CD4-positive, alpha-beta T cell treated with Interferon alpha-2 for 1 hour (primary cell): ENCODE measurements around the gene PHKB.
A peak's percentile ranks its signal among the peaks of the same experiment; 100 is the strongest.
"Not testable (repeated sequence)": the region's sequence is repeated elsewhere in the genome, so short reads cannot be mapped to it uniquely, and the experiment has no call there.

ENCODE experiments used
- DNase-seq, 2 donors: peaks; one replicate each; pipeline ENCODE4 v3.0.0-alpha.2; 2020 to 2022

Gene PHKB

DNA sequence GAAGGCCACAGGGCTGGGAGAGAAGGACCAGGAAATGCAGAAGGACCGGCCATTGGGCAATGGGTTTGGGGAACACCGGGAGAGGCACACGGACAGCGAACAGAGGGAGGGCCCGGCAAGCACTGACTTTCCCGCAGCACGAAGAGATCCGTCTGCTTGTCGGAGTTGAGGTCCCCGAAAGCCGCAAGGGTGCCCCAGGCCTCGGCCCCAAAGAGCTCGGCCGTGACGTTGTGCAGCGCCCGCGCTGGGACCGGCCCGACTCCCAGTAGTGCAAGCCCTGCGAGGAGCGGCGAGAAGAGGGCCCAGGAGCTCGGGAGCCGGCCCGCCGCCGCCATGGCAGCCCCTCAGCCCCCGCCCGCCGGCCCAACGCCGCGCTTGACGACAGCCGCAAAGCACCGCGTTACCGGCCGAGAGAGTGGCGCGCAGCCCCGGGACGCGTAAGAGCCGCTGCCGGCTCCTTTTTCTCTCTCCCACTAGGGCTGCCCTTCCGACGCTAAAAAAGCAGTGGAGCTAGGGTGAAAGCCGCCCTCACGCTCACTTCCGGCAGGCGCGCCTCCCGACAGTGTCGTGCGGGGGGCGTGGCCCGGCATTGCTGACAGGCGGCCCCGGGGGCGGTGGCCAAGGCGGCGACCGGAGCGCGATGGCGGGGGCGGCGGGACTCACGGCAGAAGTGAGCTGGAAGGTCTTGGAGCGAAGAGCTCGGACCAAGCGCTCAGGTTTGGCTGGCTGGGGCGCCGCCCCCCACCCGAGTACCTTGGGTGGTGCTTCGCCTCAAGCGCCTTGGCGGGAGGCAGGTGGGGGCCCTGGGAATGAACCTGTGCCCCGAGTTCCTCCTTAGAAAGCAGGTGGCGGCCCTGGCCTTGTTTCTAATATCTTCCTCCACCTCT lies at the start of gene PHKB, which contains the start of gene ITFG1:
PHKB (plus strand) TSS at position 621 of the 887 bp plus-strand sequence; CDS start at position 641, 20 bp downstream.
ITFG1 (minus strand) TSS at position 353 of the 887 bp plus-strand sequence; CDS start at position 335, 18 bp downstream.
- DNase-seq = peak; percentile 94 to 97

DNA sequence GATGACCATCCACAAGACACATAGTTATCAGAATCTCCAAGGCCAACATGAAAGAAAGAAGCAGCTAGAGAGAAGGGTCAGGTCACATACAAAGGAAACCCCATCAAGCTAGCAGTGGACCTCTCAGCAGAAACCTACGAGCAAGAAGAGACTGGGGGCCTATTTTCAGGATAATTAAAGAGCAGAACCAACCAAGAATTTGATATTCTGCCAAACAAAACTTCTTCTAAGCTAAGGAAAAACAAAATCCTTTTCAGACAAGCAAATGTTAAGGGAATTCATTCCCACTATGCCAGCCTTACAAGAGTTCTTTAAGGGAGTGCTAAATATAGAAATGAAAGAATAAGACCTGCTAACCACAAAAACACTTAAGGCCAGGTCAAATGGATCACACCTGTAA lies 48.1 kb upstream of the PHKB start:
- DNase-seq = no peak

DNA sequence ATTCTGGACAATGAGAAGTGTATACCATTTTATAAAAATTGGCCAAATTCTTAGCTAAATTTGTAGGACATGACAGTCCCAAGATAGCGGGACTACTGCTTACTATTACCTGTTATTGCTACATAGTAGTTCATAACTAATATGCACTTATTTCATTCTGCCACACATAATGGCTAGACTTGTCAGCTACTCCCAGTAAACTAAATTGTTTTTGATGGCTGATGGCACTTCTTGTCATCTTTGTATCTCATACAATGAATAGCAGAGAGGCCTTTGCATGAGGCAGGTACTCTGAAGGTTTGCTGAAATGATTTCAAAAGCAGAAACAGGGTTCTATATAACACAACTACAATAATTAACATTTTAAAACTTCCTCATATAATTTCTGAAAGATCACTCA lies 44.3 kb upstream of the PHKB start:
- no peak for DNase-seq

DNA sequence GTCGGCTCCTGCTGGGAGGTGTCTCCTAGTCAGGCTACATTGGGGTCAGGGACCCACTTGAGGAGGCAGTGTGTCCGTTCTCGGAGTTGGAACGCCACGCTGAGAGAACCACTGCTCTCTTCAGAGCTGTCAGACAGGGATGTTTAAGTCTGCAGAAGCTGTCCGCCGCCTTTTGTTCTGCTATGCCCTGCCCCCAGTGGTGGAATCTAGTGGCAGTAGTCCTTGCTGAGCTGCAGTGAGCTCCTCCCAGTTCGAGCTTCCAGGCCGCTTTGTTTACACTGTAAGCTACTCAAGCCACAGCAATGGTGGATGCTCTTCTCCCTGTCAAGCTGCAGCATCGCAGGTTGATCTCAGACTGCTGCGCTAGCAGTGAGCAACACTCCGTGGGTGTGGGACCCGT lies 36.3 kb upstream of the PHKB start:
- no peak for DNase-seq

DNA sequence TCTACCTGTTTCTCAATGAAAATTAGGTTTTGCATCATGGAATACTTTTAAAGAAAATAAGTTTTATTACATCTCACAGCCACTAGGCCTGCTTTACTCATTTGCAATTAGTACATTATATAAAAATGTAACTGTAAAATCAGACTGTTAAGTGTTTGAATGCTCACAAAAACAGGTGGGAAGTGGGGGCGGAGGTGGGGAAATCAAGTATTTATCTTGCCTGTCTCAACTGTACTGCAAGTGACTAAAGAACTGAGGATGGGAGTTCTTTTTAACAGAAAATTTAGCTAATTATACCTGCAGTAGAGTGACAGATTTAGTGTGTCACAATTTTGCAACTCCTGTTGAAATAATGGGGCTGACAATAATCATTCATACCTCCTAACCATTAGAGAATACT lies 34.3 kb upstream of the PHKB start:
- no peak for DNase-seq

DNA sequence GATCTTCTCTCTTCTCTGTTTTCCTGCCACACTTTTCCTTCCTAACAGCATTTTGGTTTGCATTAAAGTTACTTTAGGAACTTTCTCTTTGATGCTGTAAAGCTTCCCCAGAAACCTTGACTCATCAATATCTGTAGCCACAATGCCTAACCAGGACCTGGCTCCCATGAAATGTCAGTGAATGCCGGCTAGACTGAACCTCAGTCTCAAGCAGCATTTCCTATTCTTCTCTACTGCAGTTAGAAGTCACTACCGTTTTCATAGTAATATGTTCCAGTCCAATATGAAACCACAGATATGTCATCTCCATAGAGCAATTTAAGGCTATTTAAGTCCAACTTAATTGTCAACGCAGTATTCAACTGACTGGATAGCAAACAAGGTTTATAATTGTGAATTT lies 29.2 kb upstream of the PHKB start:
- DNase-seq = no peak

DNA sequence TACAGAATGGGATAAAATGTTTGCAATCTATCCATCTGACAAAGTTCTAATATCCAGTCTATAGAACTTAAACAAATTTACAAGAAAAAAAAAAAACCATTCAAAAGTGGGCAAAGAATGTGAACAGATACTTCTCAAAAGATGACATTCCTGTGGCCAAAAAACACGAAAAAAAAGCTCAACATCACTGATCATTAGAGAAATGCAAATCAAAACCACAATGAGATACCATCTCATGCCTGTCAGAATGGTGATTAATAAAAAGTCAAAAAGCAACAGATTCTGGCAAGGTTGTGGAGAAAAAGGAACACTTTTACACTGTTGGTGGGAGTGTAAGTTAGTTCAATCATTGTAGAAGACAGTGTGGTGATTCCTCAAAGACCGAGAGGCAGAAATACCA lies 26.9 kb upstream of the PHKB start:
- not testable (repeated sequence) for DNase-seq

DNA sequence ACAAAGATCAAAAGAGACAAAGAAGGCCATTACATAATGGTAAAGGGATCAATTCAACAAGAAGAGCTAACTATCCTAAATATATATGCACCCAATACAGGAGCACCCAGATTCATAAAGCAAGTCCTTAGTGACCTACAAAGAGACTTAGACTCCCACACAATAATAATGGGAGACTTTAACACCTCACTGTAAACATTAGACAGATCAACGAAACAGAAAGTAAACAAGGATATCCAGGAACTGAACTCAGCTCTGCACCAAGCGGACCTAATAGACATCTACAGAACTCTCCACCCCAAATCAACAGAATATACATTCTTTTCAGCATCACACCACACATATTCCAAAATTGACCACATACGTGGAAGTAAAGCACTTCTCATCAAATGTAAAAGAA lies 21.1 kb upstream of the PHKB start:
- DNase-seq = not testable (repeated sequence)

DNA sequence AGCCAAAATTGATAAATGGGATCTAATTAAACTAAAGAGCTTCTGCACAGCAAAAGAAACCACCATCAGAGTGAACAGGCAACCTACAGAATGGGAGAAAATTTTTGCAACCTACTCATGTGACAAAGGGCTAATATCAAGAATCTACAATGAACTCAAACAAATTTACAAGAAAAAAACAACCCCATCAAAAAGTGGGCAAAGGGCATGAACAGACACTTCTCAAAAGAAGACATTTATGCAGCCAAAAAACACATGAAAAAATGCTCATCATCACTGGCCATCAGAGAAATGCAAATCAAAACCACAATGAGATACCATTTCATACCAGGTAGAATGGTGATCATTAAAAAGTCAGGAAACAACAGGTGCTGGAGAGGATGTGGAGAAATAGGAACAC lies 18.2 kb upstream of the PHKB start:
- not testable (repeated sequence) for DNase-seq

DNA sequence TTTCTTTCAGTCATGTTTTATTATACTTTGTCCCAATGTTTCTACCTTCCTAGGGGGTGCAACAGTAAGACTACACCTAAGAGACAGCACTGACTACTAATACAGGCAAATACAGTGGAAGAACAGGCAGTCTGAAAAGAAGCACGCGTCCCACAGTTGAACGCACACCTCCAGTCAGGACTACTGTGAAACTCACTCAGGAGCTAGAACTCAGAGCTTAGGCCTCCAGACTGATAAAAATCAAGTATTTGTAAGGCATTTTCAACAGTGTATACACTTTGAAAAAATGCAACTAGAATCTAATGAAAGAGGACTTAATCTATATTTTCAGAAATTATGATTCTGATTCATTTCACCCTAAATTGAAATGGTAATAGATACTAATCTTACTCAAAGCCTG lies 14.7 kb upstream of the PHKB start:
- no peak for DNase-seq

DNA sequence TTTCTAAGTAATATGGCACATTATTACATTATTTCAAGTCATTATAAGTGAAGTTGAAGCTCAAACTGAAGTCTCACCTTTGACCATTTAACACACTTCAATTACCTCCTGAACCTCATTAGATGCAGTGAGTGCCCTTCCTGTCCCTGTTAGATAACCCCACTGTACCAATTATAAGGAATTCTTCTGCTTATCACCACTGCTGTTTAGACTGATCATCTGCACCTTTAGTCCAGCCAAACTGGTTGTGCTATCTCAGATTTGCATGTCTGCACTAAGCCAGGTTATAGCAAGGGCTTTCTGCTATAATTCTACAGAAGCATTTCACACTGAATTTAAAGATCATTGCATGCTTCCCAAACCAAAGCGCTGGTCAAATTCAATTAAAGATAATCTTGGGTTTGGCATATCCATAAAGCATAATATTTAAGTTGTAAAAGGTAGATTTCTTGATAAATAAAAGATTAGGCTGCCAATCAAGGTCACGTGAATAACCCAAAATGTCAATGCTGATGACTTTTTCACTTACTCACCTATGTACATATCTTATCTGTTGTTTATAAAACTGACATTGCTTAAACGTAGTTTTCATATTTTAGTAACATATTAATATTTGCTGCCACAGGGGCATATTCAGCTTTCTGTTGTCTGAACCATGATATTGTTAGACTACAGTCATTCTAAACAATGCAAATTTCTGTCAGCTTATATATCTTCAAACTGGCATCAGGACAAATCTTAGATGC lies 12.1 kb upstream of the PHKB start:
- DNase-seq = no peak

DNA sequence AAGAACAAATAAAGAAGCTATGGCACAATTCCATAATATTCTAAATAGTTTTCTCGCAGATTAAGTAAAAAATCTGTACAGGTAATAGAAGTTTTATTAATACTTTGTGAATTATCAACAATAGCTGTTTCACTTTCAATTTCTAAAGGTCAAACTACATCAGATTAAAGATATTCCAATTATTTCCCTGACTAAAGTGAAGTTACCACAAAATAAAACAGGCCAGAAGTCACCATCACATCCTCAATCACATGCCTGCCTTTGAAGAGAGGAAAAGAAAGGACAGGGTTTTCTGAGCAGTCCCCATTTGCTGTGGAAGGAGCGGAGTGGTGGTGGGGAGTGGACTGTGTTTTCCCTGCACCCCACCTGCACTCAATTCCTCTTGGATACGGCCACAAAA lies 11.3 kb upstream of the PHKB start:
- DNase-seq = no peak

DNA sequence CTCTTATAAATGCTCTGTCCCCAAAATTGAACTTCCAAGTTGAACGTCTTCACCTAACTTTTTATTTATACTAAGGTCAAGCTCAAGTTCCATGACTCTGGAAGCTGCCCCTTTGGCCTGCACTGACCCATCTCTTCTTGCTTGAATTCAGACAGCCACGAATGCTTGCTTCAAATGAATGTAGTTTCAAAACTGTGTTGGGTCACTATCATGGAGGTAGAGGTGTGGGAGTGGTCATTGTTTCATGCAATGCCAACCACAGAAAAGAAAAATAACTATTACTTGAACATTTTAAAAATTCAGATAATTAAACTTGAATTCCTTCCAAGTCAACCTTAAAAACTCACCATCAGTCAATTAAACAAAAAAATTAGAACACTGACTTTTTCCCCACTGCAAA lies 2.8 kb upstream of the PHKB start:
- DNase-seq = no peak

DNA sequence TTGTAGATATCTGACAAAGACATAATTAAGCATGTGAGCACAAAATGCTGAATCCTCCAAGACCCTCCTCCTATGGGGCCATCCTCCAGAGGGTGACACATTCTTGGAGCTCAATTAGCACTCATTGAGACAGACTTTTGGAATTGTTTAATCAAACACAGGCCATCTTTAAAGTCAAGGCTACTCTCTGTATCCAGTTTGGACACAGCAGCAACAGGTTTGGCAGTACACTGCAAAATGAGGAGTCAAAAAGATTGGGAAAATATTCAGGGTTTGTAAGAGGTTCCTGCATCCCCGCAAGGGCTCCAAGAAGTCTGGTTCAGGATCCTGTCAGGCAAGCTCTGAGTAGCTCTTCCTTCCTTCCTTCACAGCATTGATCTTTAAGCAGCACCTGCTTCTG lies 1.5 kb upstream of the PHKB start:
- no peak for DNase-seq

DNA sequence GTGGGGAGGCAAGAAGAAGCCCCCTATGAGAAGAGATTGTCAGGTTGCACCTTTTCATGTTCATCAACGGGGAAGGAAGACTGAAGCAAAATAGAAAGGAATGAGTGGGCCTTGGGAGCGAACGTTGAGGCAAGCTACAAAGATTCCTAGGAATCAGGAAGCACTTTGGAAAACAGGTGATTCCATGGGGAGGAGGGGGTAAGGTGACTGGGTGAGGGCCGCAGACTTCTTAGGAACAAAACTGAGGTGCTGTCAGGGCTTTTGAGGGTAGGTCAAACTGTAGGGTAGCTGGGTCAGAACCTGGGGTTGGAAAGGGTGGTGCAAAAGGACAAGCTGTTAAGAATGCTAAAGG lies 796 bp upstream of the PHKB start:
- peak in 1 of 2 donors; percentile 5 for DNase-seq

DNA sequence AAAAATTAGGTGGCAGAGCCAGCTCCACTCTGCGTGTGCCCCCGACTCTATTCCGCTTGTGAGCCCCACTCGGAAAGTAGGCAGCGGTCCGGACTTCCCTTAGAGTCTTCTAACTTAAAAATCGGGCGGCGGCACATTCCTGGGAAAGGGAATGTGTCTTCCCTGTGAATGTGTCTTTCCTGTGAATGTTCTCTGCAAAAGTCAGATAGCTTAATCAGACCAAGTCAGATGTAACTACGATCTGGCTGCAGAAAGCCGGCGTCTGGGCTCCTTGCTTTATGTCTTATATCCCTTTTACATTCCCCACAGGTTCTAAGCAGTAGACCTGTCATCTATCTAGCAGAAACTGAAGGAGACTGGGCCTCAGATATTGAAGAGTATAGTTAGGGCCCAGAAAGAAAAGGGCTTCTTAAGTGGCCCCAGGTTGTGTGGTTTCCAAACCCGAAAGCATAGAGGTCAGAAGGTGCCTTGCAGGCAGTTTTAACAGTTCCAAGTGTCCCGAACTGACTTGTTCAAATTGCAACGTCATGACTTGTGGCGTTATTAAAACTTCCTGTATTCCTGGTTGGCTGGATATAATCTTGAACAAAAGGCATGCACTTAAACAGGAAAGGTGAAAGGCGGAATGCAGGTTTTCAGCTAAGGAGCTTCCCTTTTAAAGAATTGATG lies 601 bp downstream of the PHKB start:
- DNase-seq = peak; percentile 4 to 34

DNA sequence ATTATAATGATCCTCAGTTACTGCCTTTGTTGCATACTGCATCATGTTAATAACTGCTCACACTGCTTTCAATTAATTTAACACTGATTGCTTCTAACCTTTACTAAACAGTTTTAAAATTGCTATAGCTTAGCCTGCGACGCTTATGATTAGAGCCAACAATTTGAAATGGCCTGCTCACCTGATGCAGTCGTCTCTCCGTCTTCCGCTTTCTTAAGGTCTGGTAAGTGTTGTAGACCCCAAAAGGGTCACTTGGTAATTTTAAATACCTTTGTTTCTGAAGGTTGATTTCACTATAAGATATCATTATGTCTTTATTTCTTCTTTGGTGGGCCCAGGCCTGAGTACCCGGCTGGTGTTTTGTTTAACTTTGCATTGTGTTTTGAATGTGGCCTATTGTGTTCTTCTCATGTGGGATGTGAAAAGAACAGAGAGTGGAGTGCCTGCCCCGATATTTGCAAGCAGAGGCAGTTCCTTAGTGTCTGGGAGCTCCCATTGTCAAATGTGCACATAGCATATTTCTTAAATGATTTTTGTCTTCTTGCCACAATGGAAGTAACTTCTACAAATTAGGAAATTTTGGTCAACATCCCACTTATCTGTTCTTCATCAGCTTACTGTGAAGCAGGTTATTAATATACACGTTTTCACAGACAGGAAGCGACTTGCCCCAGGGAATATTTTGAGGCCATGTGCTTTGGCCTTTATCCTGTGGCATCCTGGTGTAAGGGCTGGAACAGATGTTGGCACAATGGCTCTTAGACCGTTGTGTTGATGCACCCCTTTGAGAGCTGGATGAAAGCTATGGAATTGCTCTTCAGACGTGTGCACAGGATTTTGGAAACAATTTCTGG lies 2.9 kb downstream of the PHKB start:
- no peak for DNase-seq

DNA sequence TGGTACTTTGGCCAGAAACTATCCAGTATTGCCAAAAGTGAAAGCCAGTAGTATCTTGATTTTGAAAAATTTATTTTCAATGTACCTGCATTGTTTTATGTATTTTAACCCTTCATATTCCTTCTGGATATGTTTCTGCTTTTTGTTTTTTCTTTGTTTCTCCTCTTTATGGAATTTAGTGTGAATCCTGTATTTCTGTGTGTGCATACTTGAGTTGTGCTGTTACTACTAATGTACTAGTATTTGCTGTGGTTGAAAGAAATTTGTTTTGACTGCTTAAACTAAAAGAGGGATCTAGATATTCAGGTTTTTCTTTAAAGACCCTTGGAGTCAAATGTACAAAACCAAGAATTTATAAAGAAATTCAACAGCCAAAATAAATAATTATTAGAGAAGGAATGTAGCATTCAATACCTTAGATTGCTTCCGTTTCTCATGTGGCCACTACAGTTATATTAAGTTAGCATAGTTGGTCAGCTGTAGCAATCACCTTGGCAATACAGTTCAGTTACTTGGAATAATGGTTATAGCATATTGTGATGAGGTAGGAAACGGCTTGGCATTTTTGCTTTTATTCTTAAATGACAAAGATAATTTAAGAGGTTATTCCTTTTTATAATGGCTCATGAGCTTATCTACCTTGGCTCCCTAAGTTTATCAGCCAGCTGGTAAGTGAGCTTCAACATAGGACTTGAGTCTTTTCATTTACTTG lies 4.9 kb downstream of the PHKB start:
- DNase-seq = no peak

DNA sequence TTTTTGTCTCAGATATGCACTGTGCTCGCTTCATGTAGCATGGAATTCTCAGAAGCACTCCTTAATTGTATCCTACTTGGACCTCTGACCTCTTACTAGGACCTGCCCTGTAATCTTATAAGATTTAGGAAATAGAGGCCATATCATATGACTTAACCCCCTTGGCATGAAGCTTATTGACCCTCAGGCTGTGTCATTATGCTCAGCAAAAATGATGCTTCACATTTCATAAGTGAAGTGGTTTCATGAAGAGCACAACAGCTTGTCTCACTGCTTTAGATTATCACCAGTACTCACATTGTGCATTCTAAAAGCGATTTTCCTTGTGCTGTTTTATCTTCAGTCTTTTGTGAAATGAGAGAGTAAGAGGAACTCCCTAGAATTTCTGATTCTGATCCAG lies 6.4 kb downstream of the PHKB start:
- DNase-seq = no peak

DNA sequence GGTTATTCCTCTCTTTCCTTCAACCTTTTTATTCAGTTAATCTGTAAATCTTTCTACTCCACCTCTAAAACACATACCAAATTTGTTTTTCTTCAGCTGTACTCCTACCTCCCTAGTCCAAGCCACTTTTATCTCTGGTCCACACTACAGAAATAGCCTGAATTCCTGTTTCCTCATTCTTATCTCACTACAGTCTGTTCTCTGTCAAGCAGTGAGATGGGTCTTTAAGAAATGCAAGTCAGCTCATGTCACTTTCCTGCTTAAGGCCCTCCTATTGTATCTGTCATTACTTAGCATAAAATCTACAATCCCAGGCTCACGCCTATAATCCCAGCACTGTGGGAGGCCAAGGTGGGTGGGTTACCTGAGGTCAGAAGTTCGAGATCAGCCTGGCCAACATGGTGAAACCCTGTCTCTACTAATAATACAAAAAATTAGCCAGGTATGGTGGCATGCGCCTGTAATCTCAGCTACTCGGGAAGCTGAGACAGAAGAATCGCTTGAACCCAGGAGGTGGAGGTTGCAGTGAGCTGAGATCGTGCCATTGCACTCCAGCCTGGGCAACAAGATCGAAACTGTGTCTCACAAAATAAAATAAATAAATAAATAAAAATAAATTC lies 7.0 kb downstream of the PHKB start:
- not testable (repeated sequence) for DNase-seq

DNA sequence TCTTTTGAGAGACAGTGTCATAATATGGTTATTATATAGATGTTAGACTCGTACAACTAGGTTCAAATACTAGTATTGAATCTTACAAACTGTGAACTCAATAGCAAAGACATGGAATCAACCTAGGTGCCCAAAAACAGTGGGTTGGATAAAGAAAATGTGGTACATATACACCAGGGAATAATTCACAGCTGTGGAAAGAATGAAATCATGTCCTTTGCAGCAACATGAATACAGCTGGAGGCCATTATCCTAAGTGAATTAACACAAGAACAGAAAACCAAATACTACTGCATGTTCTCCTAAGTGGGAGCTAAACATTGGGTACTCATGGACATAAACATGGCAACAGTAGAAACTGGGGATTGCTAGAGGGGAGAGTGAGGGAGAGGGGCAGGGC lies 8.1 kb downstream of the PHKB start:
- DNase-seq = no peak

DNA sequence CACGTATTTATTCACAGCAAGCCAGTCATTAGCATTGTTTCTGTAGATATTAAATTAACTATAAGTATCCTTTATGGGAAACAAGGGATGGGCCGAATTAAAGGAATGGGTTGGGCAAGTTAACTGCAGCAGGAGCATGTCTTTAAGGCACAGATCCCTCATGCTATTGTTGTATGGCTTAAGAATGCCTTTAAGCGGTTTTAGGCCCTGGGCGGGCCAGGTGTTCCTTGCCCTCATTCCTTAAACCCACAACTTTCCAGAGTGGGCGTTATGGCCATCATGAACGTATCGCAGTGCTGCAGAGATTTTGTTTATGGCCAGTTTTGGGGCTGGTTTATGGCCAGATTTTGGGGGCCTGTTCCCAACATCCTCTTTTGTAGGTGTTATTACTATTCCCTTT lies 9.1 kb downstream of the PHKB start:
- no peak for DNase-seq
